ENCODE data around the gene RNF121.
A peak's percentile ranks its signal among the peaks of the same experiment; 100 is the strongest.
"Not testable (repeated sequence)": the region's sequence is repeated elsewhere in the genome, so short reads cannot be mapped to it uniquely, and the experiment has no call there.

The RNF121 gene

GRCh38 chr11:71928737-71929443 is at the start of gene RNF121:
RNF121 (plus strand) TSS chr11:71929046; CDS start chr11:71929062, 16 bp downstream.
- DNase-seq (ENCODE audit: low read depth) = peak; percentile 96

- DNase-seq (ENCODE audit: low read depth) = not testable (repeated sequence)
Measured at GRCh38 chr11:71885806-71886205, 43.0 kb upstream of the RNF121 start.

GRCh38 chr11:71888335-71889010 is 40.4 kb upstream of the RNF121 start:
- DNase-seq (ENCODE audit: low read depth) = not testable (repeated sequence)

DNA sequence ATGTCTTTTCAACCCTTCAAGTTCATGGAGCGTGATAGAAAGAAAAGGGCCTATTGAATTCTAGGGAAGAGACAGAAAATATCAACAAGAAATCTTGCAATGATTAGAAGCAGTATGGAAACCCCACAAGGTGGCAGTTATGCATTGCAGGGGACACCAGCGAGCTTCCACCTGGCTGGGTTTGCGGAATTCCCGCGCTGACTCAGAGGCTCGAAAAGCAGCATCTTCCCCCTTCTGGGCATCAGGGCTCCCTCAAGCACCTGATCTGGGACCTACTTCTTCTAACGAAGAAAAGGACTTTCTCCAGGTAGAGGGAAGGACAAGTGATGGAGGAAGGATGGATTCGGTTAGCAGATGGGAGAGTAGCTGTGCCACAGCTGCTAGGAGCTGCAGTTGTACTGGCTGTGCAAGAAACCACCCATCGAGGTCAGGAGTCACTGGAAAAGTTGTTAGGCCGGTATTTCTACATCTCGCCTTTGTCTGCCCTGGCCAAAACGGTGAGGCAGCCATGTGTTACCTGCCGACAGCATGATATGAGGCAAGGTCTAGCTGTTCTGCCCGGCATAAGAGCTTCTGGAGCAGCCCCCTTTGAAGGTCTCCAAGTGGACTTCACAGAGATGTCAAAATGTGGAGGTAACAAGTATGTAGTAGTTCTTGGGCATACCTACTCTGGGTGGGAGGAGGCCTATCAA is 39.5 kb upstream of the RNF121 start:
- not testable (repeated sequence) for DNase-seq (ENCODE audit: low read depth)

DNA sequence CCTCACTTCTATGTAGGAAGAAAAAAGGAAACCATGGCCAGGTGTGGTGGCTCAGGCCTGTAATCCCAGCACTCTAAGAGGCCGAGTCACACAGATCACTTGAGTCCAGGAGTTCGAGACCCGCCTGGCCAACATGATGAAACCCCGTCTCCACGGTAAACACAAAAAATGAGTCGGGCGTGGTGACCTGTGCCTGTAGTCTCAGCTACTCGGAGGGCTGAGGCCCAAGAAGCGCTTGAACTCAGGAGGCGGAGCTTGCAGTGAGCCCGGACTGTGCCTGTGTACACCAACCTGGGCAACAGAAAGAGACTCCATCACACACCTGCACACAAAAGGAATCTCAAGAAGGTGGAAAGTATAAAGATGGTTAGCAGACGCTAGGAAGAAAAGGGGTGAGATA is 32.9 kb upstream of the RNF121 start:
- DNase-seq (ENCODE audit: low read depth) = no peak

GRCh38 chr11:71901137-71901536 is 27.7 kb upstream of the RNF121 start:
- DNase-seq (ENCODE audit: low read depth) = peak; percentile 9

DNA sequence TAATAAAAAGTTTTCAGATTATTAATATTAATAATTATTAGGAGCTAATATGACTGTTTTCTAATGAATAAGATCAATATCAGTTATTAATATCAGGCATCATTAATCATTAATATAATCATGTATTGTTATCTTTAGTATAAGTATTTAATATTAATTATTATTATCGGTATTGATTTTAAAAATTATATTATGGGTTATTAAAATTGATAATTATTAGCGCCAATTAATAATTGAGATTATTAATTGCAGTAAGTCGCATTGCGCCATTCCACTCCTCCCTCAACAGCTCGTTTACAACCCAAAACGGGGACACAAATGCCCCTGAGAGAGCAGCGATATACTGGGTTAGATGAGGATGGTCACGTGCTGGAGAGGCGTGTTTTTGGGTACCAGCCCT is 20.6 kb upstream of the RNF121 start:
- no peak for DNase-seq (ENCODE audit: low read depth)

DNA sequence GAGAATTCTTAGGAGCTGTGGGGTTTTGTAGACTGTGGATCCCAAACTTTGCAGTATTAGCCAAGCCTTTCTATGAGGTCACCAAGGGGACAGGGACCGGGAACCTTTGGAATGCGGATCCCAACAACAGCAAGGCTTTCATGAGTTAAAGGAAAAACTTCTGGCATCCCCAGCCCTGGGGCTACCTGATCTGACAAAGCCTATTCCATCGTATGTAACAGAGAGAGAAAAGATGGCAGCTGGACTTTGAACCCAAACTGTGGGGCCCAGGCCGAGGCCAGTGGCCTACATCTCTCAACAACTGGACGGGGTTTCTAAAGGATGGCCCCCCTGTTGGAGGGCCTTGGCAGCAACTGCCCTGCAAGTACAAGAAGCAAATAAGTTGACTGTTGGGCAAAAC is 18.1 kb upstream of the RNF121 start:
- not testable (repeated sequence) for DNase-seq (ENCODE audit: low read depth)

DNA sequence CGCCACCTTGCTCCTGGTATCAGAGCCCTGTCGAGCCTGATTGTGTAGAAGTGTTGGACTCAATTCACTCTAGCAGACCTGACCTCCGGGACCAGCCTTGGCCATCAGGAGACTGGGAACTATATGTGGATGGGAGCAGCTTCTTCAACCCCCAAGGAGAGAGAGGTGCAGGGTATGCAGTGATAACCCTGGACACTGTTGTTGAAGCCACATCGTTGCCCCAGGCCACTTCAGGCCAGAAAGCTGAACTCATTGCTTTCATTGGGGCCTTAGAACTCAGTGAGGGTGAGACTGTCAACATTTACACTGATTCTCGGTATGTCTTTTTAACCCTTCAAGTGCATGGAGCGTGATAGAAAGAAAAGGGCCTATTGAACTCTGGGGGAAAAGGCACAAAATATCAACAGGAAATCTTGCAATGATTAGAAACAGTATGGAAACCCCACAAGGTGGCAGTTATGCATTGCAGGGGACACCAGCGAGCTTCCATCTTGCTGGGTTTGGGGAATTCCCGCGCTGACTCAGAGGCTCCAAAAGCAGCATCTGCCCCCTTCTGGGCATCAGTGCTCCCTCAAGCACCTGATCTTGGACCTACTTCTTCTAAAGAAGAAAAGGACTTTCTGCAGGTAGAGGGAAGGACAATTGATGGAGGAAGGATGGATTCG is 17.4 kb upstream of the RNF121 start:
- peak; percentile 28 for DNase-seq (ENCODE audit: low read depth)

DNA sequence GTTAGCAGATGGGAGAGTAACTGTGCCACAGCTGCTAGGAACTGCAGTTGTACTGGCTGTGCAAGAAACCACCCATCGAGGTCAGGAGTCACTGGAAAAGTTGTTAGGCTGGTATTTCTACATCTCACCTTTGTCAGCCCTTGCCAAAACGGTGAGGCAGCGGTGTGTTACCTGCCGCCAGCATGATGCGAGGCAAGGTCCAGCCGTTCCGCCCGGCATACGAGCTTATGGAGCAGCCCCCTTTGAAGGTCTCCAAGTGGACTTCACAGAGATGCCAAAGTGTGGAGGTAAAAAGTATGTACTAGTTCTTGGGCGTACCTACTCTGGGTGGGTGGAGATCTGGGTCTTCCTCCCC is 16.9 kb upstream of the RNF121 start:
- not testable (repeated sequence) for DNase-seq (ENCODE audit: low read depth)

DNA sequence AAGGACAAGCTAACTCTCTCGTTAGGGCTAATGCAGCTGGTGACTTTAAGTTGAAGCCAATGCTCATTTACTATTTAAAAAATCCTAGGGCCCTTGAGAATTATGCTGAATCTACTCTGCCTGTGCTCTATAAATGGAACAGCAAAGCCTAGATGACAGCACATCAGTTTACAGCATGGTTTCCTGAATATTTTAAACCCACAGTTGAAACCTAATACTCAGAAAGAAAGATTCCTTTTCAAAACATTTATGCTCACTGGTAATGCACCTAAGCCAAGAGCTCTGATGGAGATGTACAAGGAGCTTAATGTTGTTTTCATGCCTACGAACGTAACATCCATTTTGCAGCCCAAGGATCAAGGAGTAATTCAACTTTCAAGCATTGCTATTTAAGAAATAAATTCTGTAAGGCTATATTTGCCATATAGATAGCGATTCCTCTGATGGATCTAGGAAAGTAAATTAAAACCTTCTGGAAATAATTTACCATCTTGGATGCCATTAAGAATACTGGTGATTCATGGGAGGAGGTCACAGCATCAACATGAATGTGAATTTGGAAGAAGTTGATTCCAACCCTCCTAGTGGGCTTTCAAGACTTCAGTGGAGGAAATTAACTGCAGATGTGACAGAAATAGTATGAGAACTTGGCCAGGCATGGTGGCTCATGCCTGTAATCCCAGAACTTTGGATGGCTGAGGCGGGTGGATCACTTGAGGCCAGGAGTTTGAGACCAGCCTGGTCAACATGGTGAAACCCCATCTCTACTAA is 14.9 kb upstream of the RNF121 start:
- no peak for DNase-seq (ENCODE audit: low read depth)

DNA sequence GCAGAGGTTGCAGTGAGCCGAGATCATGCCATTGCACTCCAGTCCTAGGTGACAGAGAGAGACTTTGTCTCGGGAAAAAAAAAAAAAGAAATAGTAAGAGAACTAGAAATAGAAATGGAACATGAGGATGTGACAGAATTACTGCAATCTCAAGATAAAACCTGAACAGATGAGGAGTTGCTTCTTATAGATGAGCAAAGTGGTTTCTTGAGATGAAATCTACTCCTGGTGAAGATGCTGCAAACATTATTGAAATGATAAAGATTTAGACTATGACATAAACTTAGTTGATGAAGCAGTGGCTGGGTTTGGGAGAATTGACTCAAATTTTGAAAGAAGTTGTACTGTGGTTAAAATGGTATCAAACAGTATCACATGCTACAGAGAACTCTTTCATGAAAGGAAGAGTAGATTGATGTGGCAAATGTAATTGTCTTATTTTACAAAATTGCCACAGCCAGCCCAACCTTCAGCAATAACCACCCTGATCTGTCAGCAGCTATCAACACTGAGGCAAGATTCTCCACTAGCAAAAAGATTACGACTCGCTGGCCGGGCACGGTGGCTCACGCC is 14.1 kb upstream of the RNF121 start:
- DNase-seq (ENCODE audit: low read depth) = no peak

GRCh38 chr11:71917646-71918140 is 11.2 kb upstream of the RNF121 start:
- no peak for DNase-seq (ENCODE audit: low read depth)

DNA sequence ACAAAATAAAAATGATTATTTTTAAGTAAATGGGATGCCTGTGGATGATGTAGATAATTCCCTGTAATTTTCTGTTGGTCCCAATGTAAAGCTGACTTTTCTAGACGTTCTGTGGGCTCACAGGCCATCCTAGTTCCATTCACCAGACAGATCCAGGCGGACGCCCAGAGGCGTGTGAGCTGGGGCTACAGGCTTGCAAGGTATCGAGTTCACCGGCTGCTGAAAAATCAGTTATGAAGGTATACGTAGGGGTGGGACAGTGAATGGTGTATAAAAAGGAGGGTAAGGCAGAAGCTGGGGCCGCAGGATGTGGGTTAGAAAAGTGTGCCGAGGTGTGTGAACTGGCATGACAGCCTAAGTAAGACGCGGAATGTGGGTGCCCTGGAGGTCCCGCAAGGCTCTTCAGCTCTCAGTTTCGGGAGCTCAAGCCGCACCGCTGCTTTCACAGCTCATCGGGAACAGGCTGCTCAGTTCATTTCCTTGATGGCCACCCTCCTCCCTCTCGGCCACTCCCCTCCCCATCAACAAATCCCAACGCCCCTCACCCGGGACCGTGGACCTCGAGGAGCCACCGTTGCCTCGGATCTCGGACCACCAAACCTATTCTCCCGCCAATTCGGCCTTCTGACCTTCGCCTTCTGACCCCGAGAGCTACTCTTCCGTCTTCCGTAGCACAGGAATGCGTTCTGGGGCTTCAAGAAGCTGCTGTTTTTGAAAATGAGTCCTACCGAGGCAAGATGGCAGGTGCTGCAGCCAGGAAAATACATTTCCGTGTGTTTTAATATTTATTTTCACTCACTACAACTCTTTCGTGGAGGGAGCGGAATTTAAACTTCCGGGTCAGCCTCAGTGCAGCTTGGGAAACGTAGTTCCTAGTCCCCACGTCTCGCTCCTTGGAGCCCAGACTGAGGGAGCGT is 768 bp upstream of the RNF121 start, which contains the start of gene XNDC1N:
Gene XNDC1N, minus strand, starts transcription at position 775 of the 917 bp plus-strand sequence. CDS start 5,241 bp downstream, outside the sequence.
- peak; percentile 92 for DNase-seq (ENCODE audit: low read depth)

GRCh38 chr11:71929491-71929890 is 645 bp downstream of the RNF121 start:
- no peak for DNase-seq (ENCODE audit: low read depth)

- no peak for DNase-seq (ENCODE audit: low read depth)
Measured at GRCh38 chr11:71930556-71931244, 1.9 kb downstream of the RNF121 start.

DNA sequence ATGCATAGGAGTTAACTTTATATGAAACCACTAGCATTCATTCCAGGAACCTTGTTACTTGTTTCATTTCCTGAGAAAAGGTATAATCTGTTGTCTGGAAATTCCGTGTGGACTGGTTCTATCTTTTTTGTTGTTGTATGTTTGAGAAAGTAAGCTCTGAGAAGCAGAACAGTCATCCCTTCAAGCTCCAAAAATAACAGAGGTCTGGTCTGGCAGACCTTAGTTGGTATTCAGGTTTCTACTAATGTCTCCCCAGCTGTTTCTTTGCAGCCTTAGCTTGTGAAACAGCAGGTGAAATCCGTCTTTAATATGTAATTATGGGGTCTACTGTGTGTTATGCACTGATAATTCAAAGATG is 2.4 kb downstream of the RNF121 start:
- DNase-seq (ENCODE audit: low read depth) = no peak

- DNase-seq (ENCODE audit: low read depth) = no peak
Measured at GRCh38 chr11:71933141-71933933, 4.5 kb downstream of the RNF121 start.

- no peak for DNase-seq (ENCODE audit: low read depth)
Measured at GRCh38 chr11:71934213-71934612, 5.4 kb downstream of the RNF121 start.
